GM12878 (cell line): ENCODE data around the gene CAMK4. TPM values are rescaled to one million over a fixed set of nuclear protein-coding genes. Genes with fewer than 3 reads are reported as not detected.

Experiments
- ATAC-seq: fragments of 200-7000 bp; cut with Tn5 transposase; 3 replicates; pipeline ENCODE4 v1.9.1; 2020; ENCODE audit warnings: mild to moderate bottlenecking, moderate library complexity
- BruUV-seq: library from RNA; stranded (reverse); fragments of 400-500 nt; replicated peaks from 2 replicates; lab custom pipeline; 2021; lab: Mats Ljungman, UMichigan
- CTCF ChIA-PET: fragments of 300-600 bp; sonication (Branson Sonifier 250); formaldehyde crosslinking; extraction: SDS; loops from one replicate; lab custom pipeline; 2021; ENCODE audit warnings: inconsistent platforms; lab: Yijun Ruan, JAX
- POLR2A ChIA-PET: fragments of 350-600 bp; formaldehyde crosslinking; extraction: SDS; loops from one replicate; lab custom pipeline; 2021; ENCODE audit warnings: inconsistent platforms; lab: Charles Lee
- RAD21 ChIA-PET: fragments of 300-600 bp; sonication (Branson Sonifier 250); formaldehyde crosslinking; loops from one replicate; lab custom pipeline; 2023; ENCODE audit warnings: antibody characterized with exemption; ENCODE audit not compliant: unreplicated experiment; lab: Charles Lee
- SMC1A ChIA-PET: fragments of 300-600 bp; sonication (Branson Sonifier 250); formaldehyde crosslinking; loops from one replicate; lab custom pipeline; 2023; ENCODE audit not compliant: unreplicated experiment, uncharacterized antibody; lab: Charles Lee
- DNase-seq: peaks from one replicate; pipeline ENCODE4 v3.0.0-alpha.2; 2011; ENCODE audit warnings: low read depth, low spot score
- FAIRE-seq: peaks from 3 replicates; lab custom pipeline; 2011; peaks lifted over from hg19 to GRCh38; lab: Jason Lieb, UNC
- H2AFZ ChIP-seq: 2 replicates; pipeline ENCODE4 v1.6.0; 2011; ENCODE audit warnings: low read depth, low read length, control low read depth; ENCODE audit not compliant: control insufficient read depth
- H3K27ac ChIP-seq: 2 replicates; pipeline ENCODE4 v1.5.1; 2011; ENCODE audit warnings: control low read depth; ENCODE audit not compliant: control insufficient read depth, insufficient read depth
- H3K27me3 ChIP-seq, 2 experiments: replicated peaks in 1 of 2; 2 replicates each; pipeline versions ENCODE4 v1.6.0 to v1.6.1; 2011; ENCODE audit warnings: low read length in 1 of 2; ENCODE audit not compliant: control insufficient read depth in 2 of 2, insufficient read depth in 2 of 2
- H3K36me3 ChIP-seq, 2 experiments: 2 replicates each; pipeline ENCODE4 v1.5.1; 2011; ENCODE audit warnings: low read length in 1 of 2; ENCODE audit not compliant: control insufficient read depth in 2 of 2, insufficient read depth in 2 of 2
- H3K4me1 ChIP-seq: 2 replicates; pipeline ENCODE4 v1.6.1; 2011; ENCODE audit warnings: mild to moderate bottlenecking, low read length, moderate library complexity, mixed read lengths; ENCODE audit not compliant: control insufficient read depth, insufficient read depth
- H3K4me2 ChIP-seq: 2 replicates; pipeline ENCODE4 v1.6.0; 2011; ENCODE audit warnings: control low read depth; ENCODE audit not compliant: control insufficient read depth, insufficient read depth
- H3K4me3 ChIP-seq: fragments of 200-600 bp; sonication (generic); 2 replicates; pipeline ENCODE4 v1.5.1; 2016
- H3K79me2 ChIP-seq: 2 replicates; pipeline ENCODE4 v1.6.0; 2011; ENCODE audit warnings: low read length; ENCODE audit not compliant: control insufficient read depth, insufficient read depth
- H3K9ac ChIP-seq: 2 replicates; pipeline ENCODE4 v1.8.0; 2011; ENCODE audit warnings: low read length, control low read depth, mixed read lengths; ENCODE audit not compliant: control insufficient read depth, insufficient read depth
- H3K9me3 ChIP-seq: replicated peaks from 3 replicates; pipeline ENCODE4 v1.5.1; 2011; ENCODE audit warnings: mild to moderate bottlenecking, low read length; ENCODE audit not compliant: control insufficient read depth, insufficient read depth
- H4K20me1 ChIP-seq: 2 replicates; pipeline ENCODE4 v1.6.0; 2011; ENCODE audit not compliant: control insufficient read depth, insufficient read depth
- BCL11A ChIP-seq: IDR thresholded peaks from 2 replicates; pipeline ENCODE4 v1.6.1; 2011; ENCODE audit warnings: low read depth, low read length
- CHD2 ChIP-seq: IDR thresholded peaks from 2 replicates; pipeline ENCODE4 v1.6.1; 2011; ENCODE audit warnings: low read depth, low read length, improper control_type of control experiment, borderline replicate concordance
- DPF2 ChIP-seq: fragments of 450-650 bp; IDR thresholded peaks from 2 replicates; pipeline ENCODE4 v1.6.1; 2017; ENCODE audit warnings: mild to moderate bottlenecking
- GATAD2B ChIP-seq: fragments of 450-650 bp; conservative IDR thresholded peaks from 2 replicates; pipeline ENCODE4 v1.6.1; 2017; ENCODE audit warnings: low read depth, mild to moderate bottlenecking, moderate library complexity
- KDM1A ChIP-seq: fragments of 200-600 bp; sonication (generic); IDR thresholded peaks from 2 replicates; pipeline ENCODE4 v1.6.1; 2016; ENCODE audit warnings: borderline replicate concordance
- NFIC ChIP-seq: IDR thresholded peaks from 2 replicates; pipeline ENCODE4 v1.6.1; 2012; ENCODE audit warnings: low read depth, mild to moderate bottlenecking, inconsistent platforms, low read length, moderate library complexity
- RFX5 ChIP-seq: IDR thresholded peaks from 2 replicates; pipeline ENCODE4 v1.6.1; 2011; ENCODE audit warnings: low read depth, low read length, improper control_type of control experiment
- SPI1 ChIP-seq: IDR thresholded peaks from 2 replicates; pipeline ENCODE4 v1.6.1; 2011; ENCODE audit warnings: low read depth, mild to moderate bottlenecking, low read length, moderate library complexity, borderline replicate concordance; ENCODE audit not compliant: insufficient read depth
- STAT3 ChIP-seq: IDR thresholded peaks from 2 replicates; pipeline ENCODE4 v1.6.1; 2011; ENCODE audit warnings: low read depth, low read length, improper control_type of control experiment
- YBX1 ChIP-seq: fragments of 450-650 bp; IDR thresholded peaks from 2 replicates; pipeline ENCODE4 v1.6.1; 2016; ENCODE audit warnings: antibody characterized with exemption
- ZNF217 ChIP-seq: fragments of 450-650 bp; IDR thresholded peaks from 2 replicates; pipeline ENCODE4 v1.6.1; 2017; ENCODE audit warnings: antibody characterized with exemption, mild to moderate bottlenecking
- ZNF24 ChIP-seq: fragments of 450-650 bp; IDR thresholded peaks from 2 replicates; pipeline ENCODE4 v1.6.1; 2017; ENCODE audit warnings: antibody characterized with exemption, mild to moderate bottlenecking
- WGBS: methylation state at CpG from one replicate; pipeline ENCODE4 v1.1.6; 2016; ENCODE audit warnings: low lambda C conversion rate; ENCODE audit not compliant: insufficient replicate concordance, insufficient coverage; ENCODE audit errors: missing lambda C conversion rate; 5-methylcytosine and 5-hydroxymethylcytosine counted together
- in situ Hi-C: fragments of 300-500 bp; cut with MboI; formaldehyde crosslinking; loops from 9 replicates; pipeline ENCODE4 v1.14.3; 2018; ENCODE audit warnings: mixed read lengths
- intact Hi-C: fragments of 100-400 bp; cut with micrococcal nuclease; formaldehyde crosslinking; loops from one replicate; pipeline ENCODE4 v1.14.2; 2022; ENCODE audit not compliant: unreplicated experiment
- polyA plus RNA-seq, 11 experiments: library from polyadenylated mRNA; depleted of rRNA in 4 of 11; unstranded in 6 of 11; stranded (reverse) in 5 of 11; fragments of >200 nt; fragmentation: Nextera tagmentation in 4 of 11; fragmentation: Illumina TruSeq in 1 of 11; extraction: Ambion mirVana in 4 of 11; extraction: Trizol in 1 of 11; gene quantifications; 1 replicate in 1 of 11; 2 replicates in 10 of 11; pipeline versions ENCODE4 v1.2.1 to v1.2.3, GENCODE V29; 2011 to 2016; ENCODE audit warnings: inconsistent platforms in 2 of 11, missing spikeins in 2 of 11, low read depth in 1 of 11
- total RNA-seq, 4 experiments: library from RNA; depleted of rRNA in 3 of 4; stranded (reverse); fragments of >200 nt in 3 of 4; fragmentation: Illumina TruSeq in 1 of 4; extraction: Trizol in 1 of 4; gene quantifications; 2 replicates each; pipeline versions ENCODE4 v1.2.1 to v1.2.3, GENCODE V29; 2013 to 2021
- TF ChIP-seq, protein P1 (sequence below): fragments of 150-350 bp; IDR thresholded peaks from 2 replicates; pipeline ENCODE4 v1.6.1; 2016; ENCODE audit warnings: low read depth, low read length
- TF ChIP-seq, protein P2 (sequence below): IDR thresholded peaks from 2 replicates; pipeline ENCODE4 v1.6.1; 2012; ENCODE audit warnings: low read length, inconsistent platforms

The CAMK4 gene
- total and polyA plus RNA-seq, 10 of the 15 experiments (the other 5 are each of a cell fraction or from before 2014, with no cell fraction given): 13.3 to 51.9 (median 35.3) TPM

DNA sequence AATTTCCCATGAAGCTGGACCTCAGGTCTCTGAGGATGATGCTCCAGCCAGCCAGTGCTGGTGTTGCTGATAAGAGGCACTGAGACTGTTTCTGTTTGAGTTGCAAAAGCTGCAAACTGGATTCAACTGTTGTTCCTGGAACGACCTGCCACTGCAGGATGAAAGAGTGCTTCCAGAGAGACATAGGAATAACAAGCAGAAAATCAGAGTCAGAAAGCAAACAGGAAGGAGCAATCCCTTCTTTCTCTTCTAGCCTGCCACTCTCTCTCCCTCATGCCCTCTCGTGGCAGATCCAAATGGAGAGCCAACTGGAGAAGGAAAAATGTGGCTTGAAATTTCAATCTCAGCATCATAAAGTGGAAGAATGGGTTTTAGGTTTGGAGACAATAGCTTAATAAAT lies 177.7 kb downstream of the CAMK4 start:
- no peaks in the 10 kb centered on the region; a peak in 1 of 4 replicates for H3K36me3 ChIP-seq
- FAIRE-seq (no peak), ATAC-seq (no peak), DNase-seq (no peak)
- H3K4me2 ChIP-seq: no peak overlapping the region
- no peaks in the 10 kb centered on the region for H4K20me1 ChIP-seq
- H3K9me3 ChIP-seq: peaks cover 6% of the 10 kb centered on the region; the same call in 2 of the 3 replicates
- ChIA-PET POLR2A (no interaction called here), CTCF (interaction anchor here (0.5 kb wide), 1 partner anchor 126 kb away, joined by 3 read pairs; no protein-coding TSS in a partner anchor), RAD21 (interaction anchor here (1.4 kb wide), 1 partner anchor 65 kb away, joined by 4 read pairs; no protein-coding TSS in a partner anchor), SMC1A (interaction anchor here (0.7 to 1.7 kb wide), 3 partner anchors 12 to 87 kb away, joined by 3 to 5 read pairs (median 4); no protein-coding TSS in a partner anchor)
- no peaks in the 10 kb centered on the region for H3K79me2 ChIP-seq
- no peak overlapping the region for H2AFZ ChIP-seq
- TF ChIP-seq YBX1 (no peak), DPF2 (no peak), RFX5 (no peak), BCL11A (no peak), ZNF24 (no peak), ZNF217 (no peak), NFIC (no peak), STAT3 (no peak), SPI1 (no peak), CHD2 (no peak), KDM1A (no peak), GATAD2B (no peak)
- TF ChIP-seq, protein P1, sequence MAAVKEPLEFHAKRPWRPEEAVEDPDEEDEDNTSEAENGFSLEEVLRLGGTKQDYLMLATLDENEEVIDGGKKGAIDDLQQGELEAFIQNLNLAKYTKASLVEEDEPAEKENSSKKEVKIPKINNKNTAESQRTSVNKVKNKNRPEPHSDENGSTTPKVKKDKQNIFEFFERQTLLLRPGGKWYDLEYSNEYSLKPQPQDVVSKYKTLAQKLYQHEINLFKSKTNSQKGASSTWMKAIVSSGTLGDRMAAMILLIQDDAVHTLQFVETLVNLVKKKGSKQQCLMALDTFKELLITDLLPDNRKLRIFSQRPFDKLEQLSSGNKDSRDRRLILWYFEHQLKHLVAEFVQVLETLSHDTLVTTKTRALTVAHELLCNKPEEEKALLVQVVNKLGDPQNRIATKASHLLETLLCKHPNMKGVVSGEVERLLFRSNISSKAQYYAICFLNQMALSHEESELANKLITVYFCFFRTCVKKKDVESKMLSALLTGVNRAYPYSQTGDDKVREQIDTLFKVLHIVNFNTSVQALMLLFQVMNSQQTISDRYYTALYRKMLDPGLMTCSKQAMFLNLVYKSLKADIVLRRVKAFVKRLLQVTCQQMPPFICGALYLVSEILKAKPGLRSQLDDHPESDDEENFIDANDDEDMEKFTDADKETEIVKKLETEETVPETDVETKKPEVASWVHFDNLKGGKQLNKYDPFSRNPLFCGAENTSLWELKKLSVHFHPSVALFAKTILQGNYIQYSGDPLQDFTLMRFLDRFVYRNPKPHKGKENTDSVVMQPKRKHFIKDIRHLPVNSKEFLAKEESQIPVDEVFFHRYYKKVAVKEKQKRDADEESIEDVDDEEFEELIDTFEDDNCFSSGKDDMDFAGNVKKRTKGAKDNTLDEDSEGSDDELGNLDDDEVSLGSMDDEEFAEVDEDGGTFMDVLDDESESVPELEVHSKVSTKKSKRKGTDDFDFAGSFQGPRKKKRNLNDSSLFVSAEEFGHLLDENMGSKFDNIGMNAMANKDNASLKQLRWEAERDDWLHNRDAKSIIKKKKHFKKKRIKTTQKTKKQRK: no peak
- TF ChIP-seq, protein P2, sequence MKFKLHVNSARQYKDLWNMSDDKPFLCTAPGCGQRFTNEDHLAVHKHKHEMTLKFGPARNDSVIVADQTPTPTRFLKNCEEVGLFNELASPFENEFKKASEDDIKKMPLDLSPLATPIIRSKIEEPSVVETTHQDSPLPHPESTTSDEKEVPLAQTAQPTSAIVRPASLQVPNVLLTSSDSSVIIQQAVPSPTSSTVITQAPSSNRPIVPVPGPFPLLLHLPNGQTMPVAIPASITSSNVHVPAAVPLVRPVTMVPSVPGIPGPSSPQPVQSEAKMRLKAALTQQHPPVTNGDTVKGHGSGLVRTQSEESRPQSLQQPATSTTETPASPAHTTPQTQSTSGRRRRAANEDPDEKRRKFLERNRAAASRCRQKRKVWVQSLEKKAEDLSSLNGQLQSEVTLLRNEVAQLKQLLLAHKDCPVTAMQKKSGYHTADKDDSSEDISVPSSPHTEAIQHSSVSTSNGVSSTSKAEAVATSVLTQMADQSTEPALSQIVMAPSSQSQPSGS: no peak
- H3K27ac ChIP-seq: no peak overlapping the region
- H3K4me3 ChIP-seq: no peak overlapping the region
- intact Hi-C loops: no loop called here
- H3K27me3 ChIP-seq: no peaks in the 10 kb centered on the region
- H3K9ac ChIP-seq: no peak overlapping the region
- in situ Hi-C loops: no loop called here
- no peaks in the 10 kb centered on the region for H3K4me1 ChIP-seq
- WGBS: 22% methylated on average over 2 of the region's 2 CpGs
- no TSS peak for BruUV-seq
